A549 (cell line): ENCODE measurements around the gene HOXD12. TPM values are rescaled to one million over a fixed set of nuclear protein-coding genes. Genes with fewer than 3 reads are reported as not detected.
A peak's percentile ranks its signal among the peaks of the same experiment; 100 is the strongest.

ENCODE experiments used
- ATAC-seq, 2 experiments: fragments of 200-7000 bp in 1 of 2; fragments of >200 bp in 1 of 2; cut with Nextera tagmentation in 1 of 2; cut with Tn5 transposase in 1 of 2; 3 replicates each; pipeline versions ENCODE4 v1.8.0 to v1.9.1; 2018 to 2020; ENCODE audit warnings: mild to moderate bottlenecking in 1 of 2, moderate library complexity in 1 of 2
- CTCF ChIA-PET: fragments of 300-600 bp; sonication (Branson Sonifier 250); formaldehyde crosslinking; extraction: SDS; loops from one replicate; lab custom pipeline; 2021; ENCODE audit warnings: antibody characterized with exemption, inconsistent platforms; lab: Yijun Ruan, JAX
- POLR2A ChIA-PET: fragments of 350-600 bp; formaldehyde crosslinking; extraction: SDS; loops from one replicate; lab custom pipeline; 2021; ENCODE audit warnings: antibody characterized with exemption, inconsistent platforms; lab: Yijun Ruan, JAX
- DNase-seq, 2 experiments: peaks; one replicate each; pipeline versions ENCODE4 v3.0.0 to v3.0.0-alpha.2; 2011 to 2016; ENCODE audit warnings: low read depth in 1 of 2, low spot score in 1 of 2
- FAIRE-seq: peaks from 2 replicates; lab custom pipeline; 2011; peaks lifted over from hg19 to GRCh38; lab: Jason Lieb, UNC
- H3K27ac ChIP-seq, 2 experiments: fragments of >200 bp; sonication (Bioruptor Twin); formaldehyde crosslinking; 3 replicates each; pipeline ENCODE4 v1.5.1; 2016 to 2017
- H3K4me1 ChIP-seq: fragments of >200 bp; sonication (Bioruptor Twin); formaldehyde crosslinking; 3 replicates; pipeline ENCODE4 v1.6.1; 2016
- H3K4me2 ChIP-seq: fragments of >200 bp; sonication (Bioruptor Twin); formaldehyde crosslinking; 3 replicates; pipeline ENCODE4 v1.6.1; 2016
- H3K4me3 ChIP-seq: fragments of >200 bp; sonication (Bioruptor Twin); formaldehyde crosslinking; 3 replicates; pipeline ENCODE4 v1.5.1; 2016
- H3K9me3 ChIP-seq: fragments of >200 bp; sonication (Bioruptor Twin); formaldehyde crosslinking; 3 replicates; pipeline ENCODE4 v1.6.1; 2016
- ATOH8 ChIP-seq: fragments of 250-450 bp; sonication (Bioruptor Pico); IDR thresholded peaks from 2 replicates; pipeline ENCODE4 v1.5.0; 2020; ENCODE audit warnings: low read depth, mild to moderate bottlenecking, moderate library complexity
- BHLHE40 ChIP-seq: IDR thresholded peaks from 2 replicates; pipeline ENCODE4 v1.6.1; 2012; ENCODE audit warnings: low read depth, low read length, inconsistent platforms
- CBX8 ChIP-seq: fragments of 200-600 bp; sonication (generic); IDR thresholded peaks from 2 replicates; pipeline ENCODE4 v1.6.1; 2016
- E2F6 ChIP-seq: IDR thresholded peaks from 2 replicates; pipeline ENCODE4 v1.6.1; 2012; ENCODE audit warnings: low read depth, borderline replicate concordance
- EHF ChIP-seq: fragments of 250-450 bp; sonication (Bioruptor Pico); IDR thresholded peaks from 2 replicates; pipeline ENCODE4 v1.5.0; 2020; ENCODE audit warnings: mild to moderate bottlenecking
- ESRRA ChIP-seq: fragments of 150-350 bp; IDR thresholded peaks from 2 replicates; pipeline ENCODE4 v1.6.1; 2014; ENCODE audit warnings: mild to moderate bottlenecking, low read length, borderline replicate concordance
- FOSL2 ChIP-seq, 2 experiments: fragments of 450-650 bp in 1 of 2; fragments of >200 bp in 1 of 2; sonication (Bioruptor Twin) in 1 of 2; formaldehyde crosslinking; IDR thresholded peaks; 2 replicates each; pipeline versions ENCODE4 v1.5.0 to v1.6.1; 2016 to 2020; ENCODE audit warnings: mild to moderate bottlenecking in 1 of 2, moderate library complexity in 1 of 2
- GATA3 ChIP-seq: IDR thresholded peaks from 2 replicates; pipeline ENCODE4 v1.6.1; 2012; ENCODE audit warnings: borderline replicate concordance
- HDAC2 ChIP-seq: fragments of 200-600 bp; sonication (generic); IDR thresholded peaks from 2 replicates; pipeline ENCODE4 v1.6.1; 2016
- HEYL ChIP-seq: fragments of 250-450 bp; sonication (Bioruptor Pico); IDR thresholded peaks from 2 replicates; pipeline ENCODE4 v1.8.0; 2021; ENCODE audit warnings: mild to moderate bottlenecking, moderate library complexity
- HOXB13 ChIP-seq: fragments of 250-450 bp; sonication (Bioruptor Pico); IDR thresholded peaks from 2 replicates; pipeline ENCODE4 v1.5.0; 2020; ENCODE audit warnings: low read depth, mild to moderate bottlenecking, moderate library complexity
- KDM1A ChIP-seq: fragments of 200-600 bp; sonication (generic); IDR thresholded peaks from 2 replicates; pipeline ENCODE4 v1.6.1; 2016; ENCODE audit warnings: low read depth, mild to moderate bottlenecking
- MAFK ChIP-seq: fragments of 450-650 bp; IDR thresholded peaks from 2 replicates; pipeline ENCODE4 v1.6.1; 2014; ENCODE audit not compliant: partially characterized antibody
- MAX ChIP-seq: IDR thresholded peaks from 2 replicates; pipeline ENCODE4 v1.6.1; 2012
- MYC ChIP-seq: IDR thresholded peaks from 2 replicates; pipeline ENCODE4 v1.6.1; 2012; ENCODE audit warnings: mild to moderate bottlenecking, inconsistent platforms, low read length, improper control_type of control experiment, borderline replicate concordance
- NFE2L2 ChIP-seq: fragments of 150-350 bp; conservative IDR thresholded peaks from 2 replicates; pipeline ENCODE4 v1.6.1; 2014; ENCODE audit warnings: low read length
- REST ChIP-seq: fragments of 200-600 bp; sonication (generic); IDR thresholded peaks from 2 replicates; pipeline ENCODE4 v1.6.1; 2016; ENCODE audit warnings: antibody characterized with exemption, mild to moderate bottlenecking, moderate library complexity
- RFX5 ChIP-seq: fragments of 450-650 bp; IDR thresholded peaks from 2 replicates; pipeline ENCODE4 v1.7.1; 2014; ENCODE audit warnings: antibody characterized with exemption, mild to moderate bottlenecking, moderate library complexity
- RNF2 ChIP-seq: fragments of 200-600 bp; sonication (generic); IDR thresholded peaks from 2 replicates; pipeline ENCODE4 v1.6.1; 2016; ENCODE audit warnings: low read depth, mild to moderate bottlenecking, antibody characterized with exemption, moderate library complexity, borderline replicate concordance
- TP53 ChIP-seq: fragments of 250-450 bp; sonication (Bioruptor Pico); IDR thresholded peaks from 2 replicates; pipeline ENCODE4 v1.5.0; 2021; ENCODE audit warnings: mild to moderate bottlenecking, moderate library complexity
- ZFP36 ChIP-seq: fragments of 450-650 bp; IDR thresholded peaks from 2 replicates; pipeline ENCODE4 v1.6.1; 2014; ENCODE audit warnings: borderline replicate concordance; ENCODE audit not compliant: partially characterized antibody
- WGBS: methylation state at CpG from one replicate; pipeline ENCODE4 v1.1.6; 2017; ENCODE audit errors: missing lambda C conversion rate; 5-methylcytosine and 5-hydroxymethylcytosine counted together
- polyA plus RNA-seq, 4 experiments: library from polyadenylated mRNA; depleted of rRNA in 3 of 4; stranded (reverse); fragments of >200 nt; fragmentation: RNase III in 1 of 4; extraction: RNeasy Plus Mini Kit Qiagen cat#74134 plus additional on column Dnase treatment in 1 of 4; gene quantifications; 2 replicates in 3 of 4; 3 replicates in 1 of 4; pipeline ENCODE4 v1.2.3, GENCODE V29; 2011 to 2017
- TF ChIP-seq, protein P1 (sequence below): fragments of 450-650 bp; IDR thresholded peaks from 2 replicates; pipeline ENCODE4 v1.6.1; 2014; ENCODE audit warnings: antibody characterized with exemption
- TF ChIP-seq, protein P2 (sequence below): fragments of 250-450 bp; sonication (Bioruptor Pico); IDR thresholded peaks from 2 replicates; pipeline ENCODE4 v1.5.0; 2021; ENCODE audit warnings: mild to moderate bottlenecking, moderate library complexity, borderline replicate concordance
- TF ChIP-seq, protein P3 (sequence below): fragments of >200 bp; sonication (Bioruptor Twin); formaldehyde crosslinking; IDR thresholded peaks from 3 replicates; pipeline ENCODE4 v1.5.1; 2016
- TF ChIP-seq, protein P4 (sequence below): fragments of >200 bp; sonication (Bioruptor Twin); formaldehyde crosslinking; IDR thresholded peaks from 3 replicates; pipeline ENCODE4 v1.6.1; 2016

The HOXD12 gene
- polyA plus RNA-seq, 2 of the 4 experiments (the other 2 are of a cell fraction) = not detected

DNA sequence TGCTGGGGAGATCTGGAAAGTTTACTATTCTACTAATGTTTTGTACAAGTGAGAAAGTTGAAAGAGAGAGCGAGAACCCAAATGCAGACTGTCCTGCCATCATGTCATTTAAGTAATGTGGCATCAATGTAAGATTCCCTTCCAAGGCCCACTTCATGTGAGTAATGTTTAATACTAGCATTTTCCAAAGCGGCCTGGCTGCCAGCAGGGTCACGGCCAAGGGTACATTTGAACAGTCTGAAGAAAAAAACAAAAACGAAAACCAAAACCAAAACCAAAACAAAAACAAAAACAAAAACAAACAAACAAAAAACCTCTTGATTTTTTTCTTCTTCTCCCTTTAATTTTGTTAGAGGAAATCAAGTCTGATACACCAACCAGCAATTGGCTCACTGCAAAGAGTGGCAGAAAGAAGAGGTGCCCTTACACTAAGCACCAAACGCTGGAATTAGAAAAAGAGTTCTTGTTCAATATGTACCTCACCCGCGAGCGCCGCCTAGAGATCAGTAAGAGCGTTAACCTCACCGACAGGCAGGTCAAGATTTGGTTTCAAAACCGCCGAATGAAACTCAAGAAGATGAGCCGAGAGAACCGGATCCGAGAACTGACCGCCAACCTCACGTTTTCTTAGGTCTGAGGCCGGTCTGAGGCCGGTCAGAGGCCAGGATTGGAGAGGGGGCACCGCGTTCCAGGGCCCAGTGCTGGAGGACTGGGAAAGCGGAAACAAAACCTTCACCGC lies 19.2 kb downstream of the HOXD12 start (continued):
- no peak for TF ChIP-seq MAFK
- TF ChIP-seq, protein P1, sequence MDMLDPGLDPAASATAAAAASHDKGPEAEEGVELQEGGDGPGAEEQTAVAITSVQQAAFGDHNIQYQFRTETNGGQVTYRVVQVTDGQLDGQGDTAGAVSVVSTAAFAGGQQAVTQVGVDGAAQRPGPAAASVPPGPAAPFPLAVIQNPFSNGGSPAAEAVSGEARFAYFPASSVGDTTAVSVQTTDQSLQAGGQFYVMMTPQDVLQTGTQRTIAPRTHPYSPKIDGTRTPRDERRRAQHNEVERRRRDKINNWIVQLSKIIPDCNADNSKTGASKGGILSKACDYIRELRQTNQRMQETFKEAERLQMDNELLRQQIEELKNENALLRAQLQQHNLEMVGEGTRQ = no peak
- no peak for TF ChIP-seq KDM1A
- TF ChIP-seq EHF (CRISPR knock-in tag) = no peak
- TF ChIP-seq TP53 (CRISPR knock-in tag) = no peak
- TF ChIP-seq, protein P2, sequence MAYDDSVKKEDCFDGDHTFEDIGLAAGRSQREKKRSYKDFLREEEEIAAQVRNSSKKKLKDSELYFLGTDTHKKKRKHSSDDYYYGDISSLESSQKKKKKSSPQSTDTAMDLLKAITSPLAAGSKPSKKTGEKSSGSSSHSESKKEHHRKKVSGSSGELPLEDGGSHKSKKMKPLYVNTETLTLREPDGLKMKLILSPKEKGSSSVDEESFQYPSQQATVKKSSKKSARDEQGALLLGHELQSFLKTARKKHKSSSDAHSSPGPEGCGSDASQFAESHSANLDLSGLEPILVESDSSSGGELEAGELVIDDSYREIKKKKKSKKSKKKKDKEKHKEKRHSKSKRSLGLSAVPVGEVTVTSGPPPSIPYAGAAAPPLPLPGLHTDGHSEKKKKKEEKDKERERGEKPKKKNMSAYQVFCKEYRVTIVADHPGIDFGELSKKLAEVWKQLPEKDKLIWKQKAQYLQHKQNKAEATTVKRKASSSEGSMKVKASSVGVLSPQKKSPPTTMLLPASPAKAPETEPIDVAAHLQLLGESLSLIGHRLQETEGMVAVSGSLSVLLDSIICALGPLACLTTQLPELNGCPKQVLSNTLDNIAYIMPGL (CRISPR knock-in tag) = no peak
- no peak for TF ChIP-seq HOXB13 (CRISPR knock-in tag)
- TF ChIP-seq, protein P3, sequence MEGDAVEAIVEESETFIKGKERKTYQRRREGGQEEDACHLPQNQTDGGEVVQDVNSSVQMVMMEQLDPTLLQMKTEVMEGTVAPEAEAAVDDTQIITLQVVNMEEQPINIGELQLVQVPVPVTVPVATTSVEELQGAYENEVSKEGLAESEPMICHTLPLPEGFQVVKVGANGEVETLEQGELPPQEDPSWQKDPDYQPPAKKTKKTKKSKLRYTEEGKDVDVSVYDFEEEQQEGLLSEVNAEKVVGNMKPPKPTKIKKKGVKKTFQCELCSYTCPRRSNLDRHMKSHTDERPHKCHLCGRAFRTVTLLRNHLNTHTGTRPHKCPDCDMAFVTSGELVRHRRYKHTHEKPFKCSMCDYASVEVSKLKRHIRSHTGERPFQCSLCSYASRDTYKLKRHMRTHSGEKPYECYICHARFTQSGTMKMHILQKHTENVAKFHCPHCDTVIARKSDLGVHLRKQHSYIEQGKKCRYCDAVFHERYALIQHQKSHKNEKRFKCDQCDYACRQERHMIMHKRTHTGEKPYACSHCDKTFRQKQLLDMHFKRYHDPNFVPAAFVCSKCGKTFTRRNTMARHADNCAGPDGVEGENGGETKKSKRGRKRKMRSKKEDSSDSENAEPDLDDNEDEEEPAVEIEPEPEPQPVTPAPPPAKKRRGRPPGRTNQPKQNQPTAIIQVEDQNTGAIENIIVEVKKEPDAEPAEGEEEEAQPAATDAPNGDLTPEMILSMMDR = peak; percentile 75
- TF ChIP-seq CBX8 = no peak

GRCh38 chr2:176120364-176121189 lies 21.0 kb downstream of the HOXD12 start:
- CTCF ChIA-PET = interaction anchor here (0.5 to 3.7 kb wide), 15 partner anchors 9 to 1078 kb away, joined by 3 to 13 read pairs (median 4); no protein-coding TSS in a partner anchor
- ATAC-seq = no peak
- Histone ChIP-seq H3K27ac (no peak overlapping the region), H3K4me1 (0 out of 3 replicates have a peak, but pooled peaks cover 3% of the 10 kb centered on the region), H3K4me2 (no peak overlapping the region), H3K4me3 (no peak overlapping the region), H3K9me3 (no peaks in the 10 kb centered on the region)
- POLR2A ChIA-PET = no interaction called here
- WGBS = 86% methylated on average over 13 of the region's 13 CpGs
- no peak for FAIRE-seq
- DNase-seq = no peak
- no peak for TF ChIP-seq MAX
- TF ChIP-seq ESRRA = no peak
- TF ChIP-seq GATA3 = no peak
- no peak for TF ChIP-seq MYC
- TF ChIP-seq FOSL2 (IDR thresholded peaks at IDR 0.05) = no peak
- no peak for TF ChIP-seq FOSL2 (CRISPR knock-in tag; IDR thresholded peaks at IDR 0.05)
- no peak for TF ChIP-seq RFX5
- TF ChIP-seq, protein P4, sequence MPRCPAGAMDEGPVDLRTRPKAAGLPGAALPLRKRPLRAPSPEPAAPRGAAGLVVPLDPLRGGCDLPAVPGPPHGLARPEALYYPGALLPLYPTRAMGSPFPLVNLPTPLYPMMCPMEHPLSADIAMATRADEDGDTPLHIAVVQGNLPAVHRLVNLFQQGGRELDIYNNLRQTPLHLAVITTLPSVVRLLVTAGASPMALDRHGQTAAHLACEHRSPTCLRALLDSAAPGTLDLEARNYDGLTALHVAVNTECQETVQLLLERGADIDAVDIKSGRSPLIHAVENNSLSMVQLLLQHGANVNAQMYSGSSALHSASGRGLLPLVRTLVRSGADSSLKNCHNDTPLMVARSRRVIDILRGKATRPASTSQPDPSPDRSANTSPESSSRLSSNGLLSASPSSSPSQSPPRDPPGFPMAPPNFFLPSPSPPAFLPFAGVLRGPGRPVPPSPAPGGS = no peak
- TF ChIP-seq NFE2L2 = no peak
- no peak for TF ChIP-seq HEYL (CRISPR knock-in tag)
- TF ChIP-seq ATOH8 (CRISPR knock-in tag) = no peak
- no peak for TF ChIP-seq ZFP36
- no peak for TF ChIP-seq REST
- TF ChIP-seq MAFK = no peak
- no peak for TF ChIP-seq E2F6
- TF ChIP-seq HDAC2 = no peak
- TF ChIP-seq BHLHE40 = no peak
- no peak for TF ChIP-seq RNF2
